Skeletal muscle tissue (tissue), 4 donors: Measurements from ENCODE around the gene PTPRK. TPM values are rescaled to one million over a fixed set of nuclear protein-coding genes. Genes with fewer than 3 reads are reported as not detected.

Experiments used
- H3K27ac ChIP-seq: one replicate; pipeline ENCODE4 v1.7.0; 2013; ENCODE audit warnings: mild to moderate bottlenecking, low read depth, low read length, inconsistent platforms
- H3K27me3 ChIP-seq, 3 donors: one replicate each; pipeline ENCODE4 v1.7.0; 2013; ENCODE audit warnings: low read length in 3 of 3; ENCODE audit not compliant: control insufficient read depth in 3 of 3, insufficient read depth in 3 of 3
- H3K36me3 ChIP-seq, 3 donors: one replicate each; pipeline ENCODE4 v1.7.0; 2013; ENCODE audit warnings: low read length in 3 of 3; ENCODE audit not compliant: control insufficient read depth in 3 of 3, insufficient read depth in 3 of 3
- H3K4me1 ChIP-seq, 3 donors: one replicate each; pipeline ENCODE4 v1.7.0; 2013; ENCODE audit warnings: low read length in 3 of 3, mild to moderate bottlenecking in 3 of 3; ENCODE audit not compliant: control insufficient read depth in 3 of 3, insufficient read depth in 3 of 3
- H3K4me3 ChIP-seq, 3 donors: one replicate each; pipeline ENCODE4 v1.7.0; 2013; ENCODE audit warnings: low read length in 3 of 3
- H3K9ac ChIP-seq, 3 donors: one replicate each; pipeline ENCODE4 v1.7.0; 2013; ENCODE audit warnings: low read length in 3 of 3, mild to moderate bottlenecking in 3 of 3, moderate library complexity in 2 of 3, low read depth in 1 of 3
- H3K9me3 ChIP-seq, 3 donors: one replicate each; pipeline ENCODE4 v1.7.0; 2013; ENCODE audit warnings: low read length in 3 of 3; ENCODE audit not compliant: control insufficient read depth in 3 of 3
- total RNA-seq: library from RNA; depleted of rRNA; stranded (reverse); fragments of >200 nt; gene quantifications from one replicate; pipeline ENCODE4 v1.2.3, GENCODE V29; 2014
- donor health status: Osteomylitis.

The PTPRK gene
- total RNA-seq, 1 donor from 2014 or later = 37.1 TPM

DNA sequence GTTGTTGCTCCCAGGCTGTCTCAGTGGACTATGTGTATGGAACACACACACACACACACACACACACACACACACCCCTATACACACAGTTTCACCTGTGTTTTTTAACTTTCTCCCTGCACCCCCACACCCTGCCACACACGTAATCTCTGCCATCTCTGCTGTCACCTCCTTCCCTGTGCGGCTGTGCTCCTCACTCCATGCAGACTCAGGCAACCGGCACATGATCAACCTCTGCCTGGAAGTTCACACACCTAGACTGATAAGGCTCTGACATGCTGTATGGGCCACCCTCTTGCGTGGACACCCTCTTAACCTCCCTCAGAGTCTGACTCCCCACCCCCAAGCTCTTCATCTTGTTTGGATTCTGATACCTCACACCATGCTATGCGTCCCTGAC, 467.3 kb downstream of the PTPRK start:
- Histone ChIP-seq H3K4me3 (no peak overlapping the region), H3K9ac (no peak overlapping the region), H3K27ac (no peak overlapping the region), H3K4me1 (no peaks in the 10 kb centered on the region), H3K27me3 (no peaks in the 10 kb centered on the region), H3K9me3 (no peaks in the 10 kb centered on the region), H3K36me3 (no peaks in the 10 kb centered on the region)

DNA sequence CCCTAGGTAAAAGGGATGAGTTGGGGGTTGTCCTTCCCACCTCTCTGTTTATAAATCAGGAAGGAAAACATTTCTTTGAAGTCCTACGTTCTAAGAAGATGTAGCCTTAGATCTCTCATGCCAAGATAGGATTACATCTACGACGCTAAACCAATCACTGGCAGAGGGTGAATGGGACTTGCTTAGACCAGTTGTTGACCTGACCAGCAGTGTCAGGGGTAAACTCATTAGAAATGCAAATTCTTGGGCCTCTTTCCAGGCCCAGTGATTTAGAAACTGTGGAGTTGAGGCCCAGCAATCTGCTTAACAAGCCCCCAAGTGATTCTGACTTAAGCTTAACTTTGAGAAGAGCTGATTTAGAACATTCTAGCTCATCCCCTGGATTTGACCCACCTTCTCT, 472.4 kb downstream of the PTPRK start:
- Histone ChIP-seq H3K9ac (no peak overlapping the region), H3K4me3 (no peak overlapping the region), H3K4me1 (no peaks in the 10 kb centered on the region), H3K27me3 (no peaks in the 10 kb centered on the region), H3K36me3 (no peaks in the 10 kb centered on the region), H3K9me3 (no peaks in the 10 kb centered on the region), H3K27ac (no peak overlapping the region)

DNA sequence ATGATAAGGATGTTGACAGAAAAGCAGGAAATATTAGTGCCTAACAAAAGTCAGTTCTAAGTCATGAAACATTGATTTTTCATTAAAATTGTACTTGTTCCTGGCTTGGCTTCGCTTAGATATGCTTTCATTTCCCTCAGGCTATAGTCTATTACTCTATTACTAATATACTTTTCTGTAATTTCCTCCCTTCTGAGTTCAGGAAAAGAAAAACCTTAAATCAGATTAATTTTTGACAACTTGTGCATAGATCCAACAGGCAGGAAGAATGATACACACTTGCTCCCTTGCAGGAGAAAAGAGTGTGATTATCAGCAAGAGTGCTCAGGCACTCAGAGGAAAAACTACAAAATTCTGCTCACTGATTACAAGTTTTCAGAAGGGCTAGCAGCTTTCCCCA, 474.4 kb downstream of the PTPRK start:
- Histone ChIP-seq H3K9ac (no peak overlapping the region), H3K27me3 (no peaks in the 10 kb centered on the region), H3K4me1 (no peaks in the 10 kb centered on the region), H3K4me3 (no peak overlapping the region), H3K27ac (no peak overlapping the region), H3K36me3 (no peaks in the 10 kb centered on the region), H3K9me3 (peaks cover 0 to 3% (median 0%) of the 10 kb centered on the region in 3 donors)

DNA sequence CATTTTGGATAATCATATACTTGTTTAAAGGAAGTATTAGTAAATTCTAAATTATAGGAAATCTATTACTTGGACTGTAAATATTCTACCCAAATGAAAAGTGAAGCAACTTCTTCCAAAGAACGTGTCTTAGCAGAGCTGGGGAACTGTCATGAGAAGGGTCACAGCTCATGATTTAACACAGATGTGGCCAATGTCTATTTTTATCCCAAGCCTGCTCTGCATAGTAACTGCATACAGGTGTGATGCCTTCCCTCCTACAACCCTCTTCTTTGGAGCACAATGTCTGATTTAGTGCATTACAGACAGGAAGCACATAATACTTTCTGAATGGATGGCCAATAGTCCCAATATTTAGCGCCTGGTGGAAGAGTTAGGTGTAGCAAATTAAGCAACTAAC, 480.9 kb downstream of the PTPRK start:
- Histone ChIP-seq H3K27ac (no peak overlapping the region), H3K4me3 (no peak overlapping the region), H3K36me3 (no peaks in the 10 kb centered on the region), H3K9ac (no peak overlapping the region), H3K4me1 (no peaks in the 10 kb centered on the region), H3K27me3 (no peaks in the 10 kb centered on the region), H3K9me3 (peaks cover 0 to 3% (median 0%) of the 10 kb centered on the region in 3 donors)

DNA sequence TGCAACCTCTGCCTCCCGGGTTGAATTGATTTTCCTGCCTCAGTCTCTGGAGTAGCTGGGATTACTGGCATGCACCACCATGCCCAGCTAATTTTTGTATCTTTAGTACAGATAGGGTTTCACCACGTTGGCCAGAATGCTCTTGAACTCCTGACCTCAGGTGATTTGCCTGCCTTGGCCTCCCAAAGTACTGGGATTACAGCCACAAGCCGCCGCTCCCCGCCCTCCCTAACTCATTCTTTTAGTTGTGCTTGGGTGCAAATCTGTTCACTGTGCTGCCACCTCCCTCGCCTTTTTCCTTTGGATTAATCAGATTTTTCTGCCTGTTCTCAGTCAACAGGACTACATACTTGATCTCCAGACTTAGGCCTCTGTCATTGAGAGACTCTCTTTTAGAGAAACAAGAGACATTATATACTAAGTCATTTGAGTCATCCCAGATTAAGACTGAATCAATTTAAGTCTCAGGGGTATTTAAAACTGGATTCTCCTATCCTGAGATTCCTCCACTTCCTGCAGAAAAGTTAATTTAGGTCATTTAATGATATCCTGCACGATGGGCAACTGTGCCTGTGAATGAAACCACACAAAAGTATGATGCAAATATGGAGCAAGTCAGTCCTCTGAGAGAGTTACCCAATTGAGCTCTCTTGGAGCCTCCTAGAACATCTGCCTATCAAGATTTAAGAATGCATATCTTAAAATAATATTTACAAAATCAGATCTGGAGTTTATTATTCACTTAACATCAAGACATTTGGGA, 483.4 kb downstream of the PTPRK start:
- Histone ChIP-seq H3K27ac (no peak overlapping the region), H3K36me3 (peaks cover 0 to 1% (median 0%) of the 10 kb centered on the region in 3 donors), H3K4me3 (no peak overlapping the region), H3K4me1 (no peaks in the 10 kb centered on the region), H3K9ac (no peak overlapping the region), H3K9me3 (no peaks in the 10 kb centered on the region), H3K27me3 (no peaks in the 10 kb centered on the region)

DNA sequence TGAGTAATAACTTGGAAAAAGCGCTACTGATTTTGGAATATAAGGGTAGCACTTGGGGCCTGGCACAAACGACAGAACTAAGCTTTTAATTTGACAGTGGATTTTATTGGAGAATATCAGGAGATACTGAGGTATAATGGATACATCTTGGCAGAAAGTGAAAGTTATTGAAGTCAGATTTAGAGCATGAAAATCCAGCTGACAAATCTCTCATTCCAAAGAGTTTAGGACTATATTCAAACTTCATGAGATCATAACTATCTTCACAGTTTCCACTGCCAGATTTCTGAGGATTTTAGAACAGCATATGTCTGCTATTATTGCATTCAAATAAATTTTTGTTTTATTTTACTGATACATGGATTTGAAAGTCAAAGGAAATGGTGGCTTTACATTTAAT, 487.2 kb downstream of the PTPRK start:
- Histone ChIP-seq H3K4me1 (no peaks in the 10 kb centered on the region), H3K36me3 (peaks cover 0 to 4% (median 0%) of the 10 kb centered on the region in 3 donors), H3K4me3 (no peak overlapping the region), H3K27me3 (no peaks in the 10 kb centered on the region), H3K9me3 (no peaks in the 10 kb centered on the region), H3K27ac (no peak overlapping the region), H3K9ac (no peak overlapping the region)

DNA sequence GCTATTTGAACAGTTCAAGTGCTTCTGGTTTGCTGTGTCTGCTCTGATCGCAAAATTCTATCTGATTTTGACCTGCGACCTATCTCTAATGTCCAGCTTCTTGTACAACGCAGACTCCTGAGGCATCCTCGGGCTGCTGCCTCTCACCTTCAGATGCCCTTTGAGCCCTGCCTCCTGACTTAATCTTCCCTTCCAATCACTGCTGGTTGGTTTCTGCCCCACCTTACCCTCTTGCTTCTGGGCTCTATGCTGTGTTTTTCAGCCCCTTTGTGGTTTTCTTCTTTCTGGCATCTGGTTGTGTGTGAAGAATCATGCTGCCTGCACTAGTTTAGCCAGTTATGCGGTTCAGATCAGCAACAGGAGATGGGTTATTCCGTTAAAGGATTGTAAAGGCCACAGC, 488.4 kb downstream of the PTPRK start:
- Histone ChIP-seq H3K27ac (no peak overlapping the region), H3K36me3 (peaks cover 0 to 4% (median 0%) of the 10 kb centered on the region in 3 donors), H3K4me3 (no peak overlapping the region)

DNA sequence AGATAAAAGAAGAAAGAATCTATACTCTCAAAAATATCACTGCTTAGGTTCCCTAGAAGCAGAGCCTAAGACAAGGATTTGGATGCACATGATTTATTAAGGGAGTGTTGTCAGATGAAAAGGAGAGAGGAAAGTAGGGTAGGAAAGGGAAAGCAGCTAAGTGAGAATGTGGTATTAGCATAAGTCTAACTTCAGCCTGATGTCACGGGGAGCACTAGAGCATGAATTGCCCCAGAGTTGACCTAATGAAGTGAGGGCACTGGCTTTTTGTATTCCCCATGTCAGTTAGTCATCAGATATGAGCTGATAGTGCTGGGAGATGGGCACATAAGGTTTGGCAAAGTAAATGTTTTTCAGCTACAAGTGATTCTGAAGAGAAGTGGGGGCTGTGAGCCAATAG, 490.6 kb downstream of the PTPRK start:
- H3K36me3 ChIP-seq = peaks cover 0 to 4% (median 0%) of the 10 kb centered on the region in 3 donors
- no peak overlapping the region for H3K4me3 ChIP-seq
- no peaks in the 10 kb centered on the region for H3K9me3 ChIP-seq
- H3K4me1 ChIP-seq = no peaks in the 10 kb centered on the region
- no peaks in the 10 kb centered on the region for H3K27me3 ChIP-seq
- H3K27ac ChIP-seq = no peak overlapping the region
- H3K9ac ChIP-seq = no peak overlapping the region

More for the DNA sequence above, 488.4 kb downstream of the PTPRK start:
- no peaks in the 10 kb centered on the region for H3K27me3 ChIP-seq
- no peaks in the 10 kb centered on the region for H3K4me1 ChIP-seq
- H3K9me3 ChIP-seq = no peaks in the 10 kb centered on the region
- no peak overlapping the region for H3K9ac ChIP-seq

DNA sequence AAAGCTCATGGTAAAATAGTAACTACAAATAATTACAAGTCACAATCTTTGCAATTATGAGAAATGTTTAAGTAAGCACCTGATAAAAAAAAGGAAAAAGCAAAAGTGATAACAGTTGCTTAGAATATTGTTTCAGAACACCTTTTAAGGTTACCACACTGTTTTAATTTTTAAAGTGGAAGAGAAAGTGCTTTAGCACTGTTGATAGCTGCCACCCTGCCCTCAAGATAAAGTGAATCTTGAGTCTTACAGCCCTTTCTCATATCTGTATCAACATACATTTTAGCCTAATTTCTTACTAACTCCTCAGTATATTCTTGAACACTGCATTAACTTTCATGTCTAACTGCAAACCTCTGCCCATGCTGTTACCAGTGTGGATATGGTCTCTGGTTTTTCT, 492.2 kb downstream of the PTPRK start:
- Histone ChIP-seq H3K27me3 (no peaks in the 10 kb centered on the region), H3K4me3 (no peak overlapping the region), H3K4me1 (no peaks in the 10 kb centered on the region), H3K9ac (no peak overlapping the region), H3K36me3 (peaks cover 0 to 4% (median 0%) of the 10 kb centered on the region in 3 donors), H3K27ac (no peak overlapping the region), H3K9me3 (no peaks in the 10 kb centered on the region)

DNA sequence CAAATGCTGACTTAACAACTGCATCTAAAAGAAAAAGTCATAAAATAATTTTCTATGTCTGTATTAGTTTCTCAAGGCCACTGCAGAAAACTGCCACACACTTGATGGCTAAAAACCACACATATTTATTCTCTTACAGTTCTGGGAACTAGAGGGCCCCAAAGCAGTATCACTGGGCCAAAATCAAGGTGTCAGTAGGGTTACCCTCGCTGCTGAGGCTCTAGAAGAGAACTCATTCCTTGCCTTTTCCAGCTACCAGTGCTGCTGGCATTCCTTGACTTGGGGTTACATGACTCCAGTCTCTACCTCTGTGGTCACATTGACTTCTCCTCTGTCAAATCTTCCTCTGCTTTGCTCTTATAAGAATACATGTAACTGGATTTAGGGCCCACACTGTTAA, 494.9 kb downstream of the PTPRK start:
- no peak overlapping the region for H3K4me3 ChIP-seq
- no peaks in the 10 kb centered on the region for H3K36me3 ChIP-seq
- H3K27me3 ChIP-seq = no peaks in the 10 kb centered on the region
- no peak overlapping the region for H3K27ac ChIP-seq
- H3K9me3 ChIP-seq = no peaks in the 10 kb centered on the region
- no peak overlapping the region for H3K9ac ChIP-seq
- no peaks in the 10 kb centered on the region for H3K4me1 ChIP-seq
